Liver (tissue), 9 donors: Measurements from ENCODE around the gene UNC13B. TPM values are rescaled to one million over a fixed set of nuclear protein-coding genes. Genes with fewer than 3 reads are reported as not detected.

Experiments
- DNase-seq: peaks from one replicate; pipeline ENCODE4 v3.0.0-alpha.2; 2017; ENCODE audit warnings: low spot score
- H3K27ac ChIP-seq, 2 donors: one replicate each; pipeline ENCODE4 v1.7.0; 2013; ENCODE audit warnings: inconsistent platforms in 2 of 2, low read length in 2 of 2, control low read depth in 1 of 2, low read depth in 1 of 2, mild to moderate bottlenecking in 1 of 2
- H3K27me3 ChIP-seq, 4 donors: one replicate each; pipeline versions ENCODE4 v1.6.1 to v1.7.0; 2013; ENCODE audit warnings: low read length in 3 of 4, inconsistent platforms in 1 of 4, mild to moderate bottlenecking in 1 of 4, moderate library complexity in 1 of 4; ENCODE audit not compliant: control insufficient read depth in 4 of 4, insufficient read depth in 4 of 4
- H3K36me3 ChIP-seq, 4 donors: one replicate each; pipeline versions ENCODE4 v1.6.1 to v1.7.0; 2013; ENCODE audit warnings: low read length in 3 of 4, mild to moderate bottlenecking in 3 of 4, low read depth in 1 of 4, moderate library complexity in 1 of 4; ENCODE audit not compliant: control insufficient read depth in 4 of 4, insufficient read depth in 3 of 4
- H3K4me1 ChIP-seq, 4 donors: one replicate each; pipeline versions ENCODE4 v1.6.1 to v1.7.0; 2013; ENCODE audit warnings: low read length in 3 of 4, mild to moderate bottlenecking in 3 of 4, moderate library complexity in 1 of 4; ENCODE audit not compliant: control insufficient read depth in 4 of 4, insufficient read depth in 4 of 4
- H3K4me3 ChIP-seq, 3 donors: one replicate each; pipeline versions ENCODE4 v1.6.1 to v1.7.0; 2013; ENCODE audit warnings: low read length in 3 of 3, control low read depth in 1 of 3, low read depth in 1 of 3, mild to moderate bottlenecking in 1 of 3
- H3K9ac ChIP-seq, 2 donors: one replicate each; pipeline ENCODE4 v1.7.0; 2013; ENCODE audit warnings: low read length in 2 of 2, mild to moderate bottlenecking in 2 of 2, moderate library complexity in 2 of 2, control low read depth in 1 of 2, low read depth in 1 of 2
- H3K9me3 ChIP-seq, 4 donors: one replicate each; pipeline versions ENCODE4 v1.6.1 to v1.7.0; 2013; ENCODE audit warnings: low read length in 3 of 4; ENCODE audit not compliant: control insufficient read depth in 4 of 4
- ATF3 ChIP-seq: IDR thresholded peaks from 2 replicates; pipeline ENCODE4 v1.6.1; 2016; ENCODE audit warnings: antibody characterized with exemption
- CTCF ChIP-seq: fragments of 150-350 bp; IDR thresholded peaks from 2 replicates; pipeline ENCODE4 v1.5.1; 2017; ENCODE audit warnings: improper control_type of control experiment, low read depth, low read length; ENCODE audit not compliant: missing input control
- EGR1 ChIP-seq, 2 donors: IDR thresholded peaks; 2 replicates each; pipeline ENCODE4 v1.6.1; 2016 to 2018; ENCODE audit warnings: antibody characterized with exemption in 2 of 2, low read depth in 2 of 2
- FOXA1 ChIP-seq: IDR thresholded peaks from 2 replicates; pipeline ENCODE4 v1.6.1; 2016; ENCODE audit warnings: antibody characterized with exemption
- FOXA2 ChIP-seq: IDR thresholded peaks from 2 replicates; pipeline ENCODE4 v1.6.1; 2016; ENCODE audit warnings: antibody characterized with exemption
- HNF4A ChIP-seq, 2 donors: conservative IDR thresholded peaks; 2 replicates each; pipeline ENCODE4 v1.6.1; 2016; ENCODE audit warnings: antibody characterized with exemption in 2 of 2, mild to moderate bottlenecking in 2 of 2
- HNF4G ChIP-seq: IDR thresholded peaks from 2 replicates; pipeline ENCODE4 v1.6.1; 2016; ENCODE audit warnings: antibody characterized with exemption
- JUND ChIP-seq, 2 donors: IDR thresholded peaks; 2 replicates each; pipeline ENCODE4 v1.6.1; 2016; ENCODE audit warnings: antibody characterized with exemption in 2 of 2
- MAX ChIP-seq: IDR thresholded peaks from 2 replicates; pipeline ENCODE4 v1.6.1; 2016; ENCODE audit warnings: antibody characterized with exemption
- NR2F2 ChIP-seq: IDR thresholded peaks from 2 replicates; pipeline ENCODE4 v1.6.1; 2016; ENCODE audit warnings: antibody characterized with exemption
- RAD21 ChIP-seq, 2 donors: IDR thresholded peaks; 2 replicates each; pipeline ENCODE4 v1.6.1; 2016; ENCODE audit warnings: antibody characterized with exemption in 2 of 2, mild to moderate bottlenecking in 2 of 2
- RXRA ChIP-seq, 2 donors: IDR thresholded peaks; 2 replicates each; pipeline ENCODE4 v1.6.1; 2017 to 2018; ENCODE audit warnings: antibody characterized with exemption in 2 of 2, mild to moderate bottlenecking in 1 of 2
- SP1 ChIP-seq: IDR thresholded peaks from 2 replicates; pipeline ENCODE4 v1.6.1; 2018; ENCODE audit warnings: antibody characterized with exemption, mild to moderate bottlenecking
- TAF1 ChIP-seq: conservative IDR thresholded peaks from 2 replicates; pipeline ENCODE4 v1.6.1; 2016; ENCODE audit warnings: antibody characterized with exemption, mild to moderate bottlenecking
- YY1 ChIP-seq: IDR thresholded peaks from 2 replicates; pipeline ENCODE4 v1.6.1; 2016; ENCODE audit warnings: antibody characterized with exemption, mild to moderate bottlenecking
- WGBS: extraction: QIAGEN DNeasy Blood & Tissue Kit; methylation state at CpG from one replicate; pipeline ENCODE4 v1.1.7; 2013; 5-methylcytosine and 5-hydroxymethylcytosine counted together
- polyA plus RNA-seq, 2 donors: library from polyadenylated mRNA; stranded (reverse) in 1 of 2; unstranded in 1 of 2; fragments of 200-250 nt in 1 of 2; fragments of >200 nt in 1 of 2; fragmentation: Nextera tagmentation in 1 of 2; extraction: Ambion mirVana in 1 of 2; gene quantifications; one replicate each; pipeline versions ENCODE4 v1.2.1 to v1.2.3, GENCODE V29; 2013 to 2015
- total RNA-seq, 2 donors: library from RNA; depleted of rRNA; stranded (reverse); fragments of >200 nt; gene quantifications; one replicate each; pipeline ENCODE4 v1.2.3, GENCODE V29; 2014
- TF ChIP-seq, protein P1 (sequence below): IDR thresholded peaks from 2 replicates; pipeline ENCODE4 v1.6.1; 2016; ENCODE audit warnings: antibody characterized with exemption, mild to moderate bottlenecking
- TF ChIP-seq, protein P2 (sequence below): IDR thresholded peaks from 2 replicates; pipeline ENCODE4 v1.6.1; 2016; ENCODE audit warnings: antibody characterized with exemption
- donor health status: healthy.
- donor health status: healthy.
- donor health status: healthy.
- donor health status: healthy.
- donor health status: healthy.

Gene UNC13B
- total RNA-seq = 10 to 100 TPM; 12.5 to 25.7 TPM
- polyA plus RNA-seq = 10 to 100 TPM in 1 of 2 donors, 1 to 10 TPM in 1; 5.5 to 11.4 TPM

DNA sequence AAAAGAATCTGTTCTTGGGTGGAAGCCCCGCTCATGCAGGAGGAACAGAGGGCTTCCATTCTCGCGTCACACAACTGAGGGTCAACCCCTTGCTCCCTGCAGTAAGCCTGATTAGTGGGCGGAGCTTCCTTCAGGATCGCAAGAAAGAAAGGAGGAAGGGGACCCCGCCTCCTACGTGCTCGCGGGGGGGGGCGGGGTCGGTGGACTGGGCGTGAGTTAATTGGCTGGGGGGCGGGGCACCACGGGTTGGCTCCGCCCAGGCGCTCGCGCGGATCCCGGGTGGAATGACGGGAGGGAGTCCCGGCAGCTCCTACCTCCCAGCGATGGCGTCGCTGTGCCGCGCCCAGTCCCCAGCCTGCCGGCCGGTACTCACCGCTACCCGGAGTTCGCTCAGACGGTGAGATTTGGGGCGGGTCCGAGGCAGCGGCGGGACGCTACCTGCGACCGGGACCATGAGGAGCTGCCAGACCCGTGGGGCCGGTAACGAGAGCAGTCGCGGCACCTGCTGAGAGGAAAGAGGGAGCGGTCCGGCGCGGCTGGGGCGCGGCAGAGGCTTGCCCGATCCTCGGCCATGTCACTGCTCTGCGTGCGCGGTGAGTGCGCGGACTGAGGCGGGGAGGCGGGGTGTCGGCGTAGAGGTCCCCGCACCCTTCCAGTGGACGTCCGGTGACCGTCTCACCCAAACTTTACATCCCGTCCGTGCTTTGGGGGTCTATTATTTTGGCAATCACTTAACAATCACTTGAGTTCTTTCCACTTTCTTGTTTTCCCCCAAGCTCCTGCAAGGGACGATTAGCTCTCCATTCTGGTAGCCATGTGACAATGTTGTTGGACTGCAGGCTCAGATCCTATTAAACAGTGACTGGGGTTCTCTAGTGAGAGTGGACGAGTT, at the start of gene UNC13B:
TSS of gene UNC13B (plus strand) at position 297 of the 892 bp plus-strand sequence. CDS start at position 572, 275 bp downstream.
- peak within 1 kb of the TSS; percentile 80 to 81 for H3K9ac ChIP-seq
- peak within 1 kb of the TSS; percentile 93 to 98 for H3K27ac ChIP-seq
- H3K4me1 ChIP-seq = peaks cover 0 to 20% (median 6%) of the 10 kb centered on the region in 4 donors
- peak within 1 kb of the TSS; percentile 72 to 95 (median 89) for H3K4me3 ChIP-seq
- peak; percentile 93 for DNase-seq
- H3K36me3 ChIP-seq = no peaks in the 10 kb centered on the region
- H3K27me3 ChIP-seq = no peaks in the 10 kb centered on the region
- H3K9me3 ChIP-seq = no peaks in the 10 kb centered on the region
- TF ChIP-seq MAX (no peak), FOXA1 (peak; percentile 18), JUND (IDR thresholded peaks at IDR 0.05) (peak; percentile 27 to 46), FOXA2 (peak; percentile 25), TAF1 (peak; percentile 51), HNF4A (conservative IDR thresholded peaks at IDR 0.05) (peak; percentile 33 to 56), ATF3 (no peak), HNF4G (no peak), RAD21 (IDR thresholded peaks at IDR 0.05) (peak; percentile 19 to 31), YY1 (peak; percentile 98), SP1 (peak; percentile 71), RXRA (IDR thresholded peaks at IDR 0.05) (peak; percentile 46 to 58), CTCF (no peak), EGR1 (IDR thresholded peaks at IDR 0.05; ENCODE audit: low read depth in 2 of 2) (peak in 1 of 2 donors; percentile 31), NR2F2 (peak; percentile 78)
- TF ChIP-seq, protein P1, sequence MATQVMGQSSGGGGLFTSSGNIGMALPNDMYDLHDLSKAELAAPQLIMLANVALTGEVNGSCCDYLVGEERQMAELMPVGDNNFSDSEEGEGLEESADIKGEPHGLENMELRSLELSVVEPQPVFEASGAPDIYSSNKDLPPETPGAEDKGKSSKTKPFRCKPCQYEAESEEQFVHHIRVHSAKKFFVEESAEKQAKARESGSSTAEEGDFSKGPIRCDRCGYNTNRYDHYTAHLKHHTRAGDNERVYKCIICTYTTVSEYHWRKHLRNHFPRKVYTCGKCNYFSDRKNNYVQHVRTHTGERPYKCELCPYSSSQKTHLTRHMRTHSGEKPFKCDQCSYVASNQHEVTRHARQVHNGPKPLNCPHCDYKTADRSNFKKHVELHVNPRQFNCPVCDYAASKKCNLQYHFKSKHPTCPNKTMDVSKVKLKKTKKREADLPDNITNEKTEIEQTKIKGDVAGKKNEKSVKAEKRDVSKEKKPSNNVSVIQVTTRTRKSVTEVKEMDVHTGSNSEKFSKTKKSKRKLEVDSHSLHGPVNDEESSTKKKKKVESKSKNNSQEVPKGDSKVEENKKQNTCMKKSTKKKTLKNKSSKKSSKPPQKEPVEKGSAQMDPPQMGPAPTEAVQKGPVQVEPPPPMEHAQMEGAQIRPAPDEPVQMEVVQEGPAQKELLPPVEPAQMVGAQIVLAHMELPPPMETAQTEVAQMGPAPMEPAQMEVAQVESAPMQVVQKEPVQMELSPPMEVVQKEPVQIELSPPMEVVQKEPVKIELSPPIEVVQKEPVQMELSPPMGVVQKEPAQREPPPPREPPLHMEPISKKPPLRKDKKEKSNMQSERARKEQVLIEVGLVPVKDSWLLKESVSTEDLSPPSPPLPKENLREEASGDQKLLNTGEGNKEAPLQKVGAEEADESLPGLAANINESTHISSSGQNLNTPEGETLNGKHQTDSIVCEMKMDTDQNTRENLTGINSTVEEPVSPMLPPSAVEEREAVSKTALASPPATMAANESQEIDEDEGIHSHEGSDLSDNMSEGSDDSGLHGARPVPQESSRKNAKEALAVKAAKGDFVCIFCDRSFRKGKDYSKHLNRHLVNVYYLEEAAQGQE = peak; percentile 81
- TF ChIP-seq, protein P2, sequence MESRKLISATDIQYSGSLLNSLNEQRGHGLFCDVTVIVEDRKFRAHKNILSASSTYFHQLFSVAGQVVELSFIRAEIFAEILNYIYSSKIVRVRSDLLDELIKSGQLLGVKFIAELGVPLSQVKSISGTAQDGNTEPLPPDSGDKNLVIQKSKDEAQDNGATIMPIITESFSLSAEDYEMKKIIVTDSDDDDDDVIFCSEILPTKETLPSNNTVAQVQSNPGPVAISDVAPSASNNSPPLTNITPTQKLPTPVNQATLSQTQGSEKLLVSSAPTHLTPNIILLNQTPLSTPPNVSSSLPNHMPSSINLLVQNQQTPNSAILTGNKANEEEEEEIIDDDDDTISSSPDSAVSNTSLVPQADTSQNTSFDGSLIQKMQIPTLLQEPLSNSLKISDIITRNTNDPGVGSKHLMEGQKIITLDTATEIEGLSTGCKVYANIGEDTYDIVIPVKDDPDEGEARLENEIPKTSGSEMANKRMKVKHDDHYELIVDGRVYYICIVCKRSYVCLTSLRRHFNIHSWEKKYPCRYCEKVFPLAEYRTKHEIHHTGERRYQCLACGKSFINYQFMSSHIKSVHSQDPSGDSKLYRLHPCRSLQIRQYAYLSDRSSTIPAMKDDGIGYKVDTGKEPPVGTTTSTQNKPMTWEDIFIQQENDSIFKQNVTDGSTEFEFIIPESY = no peak
- under 1% methylated on average over 70 of the region's 70 CpGs for WGBS
